HG02763 (cell line): Measurements from ENCODE around the gene MAP3K19.
"Not testable (repeated sequence)": the region's sequence is repeated elsewhere in the genome, so short reads cannot be mapped to it uniquely, and the experiment has no call there.

Experiments used
- ATAC-seq: cut with Tn5 transposase; IDR thresholded peaks from one replicate; pipeline ENCODE4 v1.9.1; 2021; ENCODE audit warnings: mild to moderate bottlenecking, moderate library complexity; ENCODE audit not compliant: unreplicated experiment

The MAP3K19 gene, protein sequence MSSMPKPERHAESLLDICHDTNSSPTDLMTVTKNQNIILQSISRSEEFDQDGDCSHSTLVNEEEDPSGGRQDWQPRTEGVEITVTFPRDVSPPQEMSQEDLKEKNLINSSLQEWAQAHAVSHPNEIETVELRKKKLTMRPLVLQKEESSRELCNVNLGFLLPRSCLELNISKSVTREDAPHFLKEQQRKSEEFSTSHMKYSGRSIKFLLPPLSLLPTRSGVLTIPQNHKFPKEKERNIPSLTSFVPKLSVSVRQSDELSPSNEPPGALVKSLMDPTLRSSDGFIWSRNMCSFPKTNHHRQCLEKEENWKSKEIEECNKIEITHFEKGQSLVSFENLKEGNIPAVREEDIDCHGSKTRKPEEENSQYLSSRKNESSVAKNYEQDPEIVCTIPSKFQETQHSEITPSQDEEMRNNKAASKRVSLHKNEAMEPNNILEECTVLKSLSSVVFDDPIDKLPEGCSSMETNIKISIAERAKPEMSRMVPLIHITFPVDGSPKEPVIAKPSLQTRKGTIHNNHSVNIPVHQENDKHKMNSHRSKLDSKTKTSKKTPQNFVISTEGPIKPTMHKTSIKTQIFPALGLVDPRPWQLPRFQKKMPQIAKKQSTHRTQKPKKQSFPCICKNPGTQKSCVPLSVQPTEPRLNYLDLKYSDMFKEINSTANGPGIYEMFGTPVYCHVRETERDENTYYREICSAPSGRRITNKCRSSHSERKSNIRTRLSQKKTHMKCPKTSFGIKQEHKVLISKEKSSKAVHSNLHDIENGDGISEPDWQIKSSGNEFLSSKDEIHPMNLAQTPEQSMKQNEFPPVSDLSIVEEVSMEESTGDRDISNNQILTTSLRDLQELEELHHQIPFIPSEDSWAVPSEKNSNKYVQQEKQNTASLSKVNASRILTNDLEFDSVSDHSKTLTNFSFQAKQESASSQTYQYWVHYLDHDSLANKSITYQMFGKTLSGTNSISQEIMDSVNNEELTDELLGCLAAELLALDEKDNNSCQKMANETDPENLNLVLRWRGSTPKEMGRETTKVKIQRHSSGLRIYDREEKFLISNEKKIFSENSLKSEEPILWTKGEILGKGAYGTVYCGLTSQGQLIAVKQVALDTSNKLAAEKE (N-terminal part only)

DNA sequence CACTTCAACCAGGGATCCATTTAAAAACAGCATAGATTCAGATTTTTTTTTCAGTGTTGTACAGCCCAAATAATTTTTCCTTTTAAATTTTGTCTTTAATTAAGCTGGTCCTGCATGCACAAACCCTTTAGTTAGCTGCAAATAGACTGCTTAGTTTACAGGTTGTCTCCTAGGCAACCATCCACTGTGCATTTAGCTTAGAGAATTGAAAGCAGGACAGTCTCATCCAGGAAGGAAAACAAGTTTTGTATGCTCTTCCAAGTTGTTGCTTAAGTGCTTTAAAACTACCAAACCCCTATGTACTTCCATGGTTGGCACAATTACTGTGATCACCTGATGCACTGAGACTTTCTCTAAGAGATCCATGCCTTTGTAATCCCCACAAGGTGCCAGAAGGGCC lies at the start of gene MAP3K19:
MAP3K19 (minus strand) TSS at position 148 of the 400 bp plus-strand sequence. CDS start 22,800 bp downstream, outside the sequence.
- no peak for ATAC-seq

DNA sequence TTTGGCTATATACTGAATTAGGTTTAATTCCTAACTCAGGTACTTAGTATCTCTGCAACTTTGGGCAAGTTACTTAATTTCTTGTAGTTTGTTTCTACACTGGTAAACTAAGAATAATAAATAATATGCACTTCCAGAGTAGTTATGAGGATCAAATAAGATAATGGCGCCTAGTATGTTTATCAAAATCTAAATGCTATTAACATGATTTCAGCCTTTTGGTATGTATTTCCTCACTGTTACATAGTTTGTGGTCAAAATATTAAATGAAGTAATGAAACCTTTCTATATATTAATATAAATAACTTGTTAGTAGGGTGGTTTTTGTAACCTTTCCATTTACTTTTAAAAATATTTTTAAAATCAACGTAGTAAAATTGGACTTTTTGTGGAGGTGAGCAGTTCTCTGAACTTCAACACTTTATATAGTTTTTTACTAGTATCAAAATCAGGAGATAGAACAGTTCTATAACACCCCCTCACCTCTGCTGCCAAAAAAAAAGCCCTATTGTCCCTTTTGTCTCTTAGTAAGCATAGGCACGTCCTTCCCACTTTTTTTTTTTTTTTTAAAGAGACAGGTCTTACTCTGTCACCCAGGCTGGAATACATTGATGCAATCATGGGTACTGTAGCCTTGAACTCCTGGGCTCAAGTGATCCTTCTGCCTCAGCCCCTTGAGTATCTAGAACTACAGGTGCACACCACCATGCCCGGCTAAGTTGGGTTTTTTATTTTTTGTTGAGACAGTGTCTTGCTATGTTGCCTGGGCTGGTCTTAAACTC lies 49.6 kb upstream of the MAP3K19 start:
- no peak for ATAC-seq

DNA sequence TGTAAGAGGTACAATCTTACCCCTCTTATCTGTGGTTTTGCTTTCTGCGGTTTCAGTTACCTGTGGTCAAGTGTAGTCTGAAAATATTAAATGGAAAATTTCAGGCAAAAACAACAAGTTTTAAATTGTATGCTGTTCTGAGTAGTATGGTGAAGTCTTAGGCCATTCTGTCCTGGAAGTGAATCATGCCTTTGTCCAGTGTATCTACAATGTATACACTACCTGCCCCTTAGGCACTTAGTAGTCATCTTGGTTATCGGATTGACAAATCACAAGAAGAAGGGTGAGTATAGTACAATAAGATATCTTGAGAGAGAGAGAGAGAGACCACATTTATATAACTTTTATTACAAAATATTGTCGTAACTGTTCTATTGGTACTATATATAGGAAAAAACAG lies 48.3 kb upstream of the MAP3K19 start:
- no peak for ATAC-seq

DNA sequence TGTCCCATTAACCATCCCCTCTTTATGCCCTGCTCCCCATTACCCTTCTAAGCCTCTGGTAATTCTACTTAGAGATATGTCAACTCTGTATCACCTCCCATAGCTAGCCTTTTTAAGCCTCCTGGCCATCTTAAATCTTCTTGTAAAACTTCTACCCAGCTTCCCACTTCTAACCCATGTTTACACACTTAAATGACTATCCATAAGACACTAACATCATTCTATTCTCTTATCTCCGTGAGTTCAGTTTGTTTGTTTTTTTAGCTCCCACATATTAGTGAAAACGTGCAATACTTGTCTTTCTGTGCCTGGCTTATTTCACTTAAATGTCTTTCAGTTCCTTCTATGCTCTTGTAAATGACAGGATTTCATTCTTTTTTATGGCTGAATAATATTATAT lies 47.3 kb upstream of the MAP3K19 start:
- ATAC-seq, result no peak

DNA sequence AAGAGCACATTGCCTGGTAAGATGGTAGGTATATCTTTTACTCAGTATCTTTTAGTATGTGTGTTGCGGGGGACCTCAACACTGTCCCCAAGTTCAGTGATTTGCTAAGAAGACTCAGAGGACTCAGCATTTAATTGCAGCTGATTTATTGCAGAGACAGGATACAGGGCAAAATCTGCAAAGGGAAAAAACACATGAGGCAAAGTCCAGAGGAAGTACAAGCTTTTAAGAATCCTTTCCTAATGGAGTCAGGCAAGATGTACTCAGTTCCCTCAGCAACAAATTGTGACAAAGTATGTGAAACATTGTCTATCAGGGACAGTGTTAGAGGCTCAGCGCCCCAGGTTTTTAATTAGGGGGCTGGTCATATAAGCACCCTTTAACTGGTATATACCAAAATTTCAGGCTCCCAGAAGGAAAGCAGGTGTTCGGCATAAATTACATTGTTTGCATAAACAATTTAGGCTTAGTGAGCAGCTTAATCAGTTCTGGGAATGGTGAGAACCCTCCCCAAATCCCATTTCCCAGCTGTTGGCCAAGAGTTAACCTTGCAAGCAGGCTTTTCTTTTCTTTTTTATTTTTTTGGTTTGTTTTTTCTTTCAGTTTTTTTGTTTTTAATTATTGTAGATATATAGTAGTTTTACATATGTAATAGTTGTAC lies 46.6 kb upstream of the MAP3K19 start:
- ATAC-seq, result no peak

DNA sequence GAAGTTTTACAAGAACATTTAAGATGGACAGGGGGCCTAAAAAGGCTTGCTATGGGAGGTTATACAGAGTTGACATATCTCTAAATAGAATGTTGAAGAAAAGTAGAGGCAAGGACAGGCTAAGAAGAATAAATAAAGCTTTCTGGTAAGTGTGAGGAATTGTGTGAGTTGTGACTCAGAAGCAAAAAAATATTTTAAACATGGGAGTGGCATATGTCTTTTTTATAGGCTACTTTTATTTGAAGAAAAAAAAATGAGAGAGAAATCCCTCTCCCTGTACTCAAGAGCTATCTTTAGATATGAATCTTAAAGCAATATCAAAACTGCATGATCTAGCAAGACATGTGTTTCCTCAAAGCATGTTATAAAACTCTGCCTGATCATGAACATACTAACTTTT lies 45.9 kb upstream of the MAP3K19 start:
- no peak for ATAC-seq

DNA sequence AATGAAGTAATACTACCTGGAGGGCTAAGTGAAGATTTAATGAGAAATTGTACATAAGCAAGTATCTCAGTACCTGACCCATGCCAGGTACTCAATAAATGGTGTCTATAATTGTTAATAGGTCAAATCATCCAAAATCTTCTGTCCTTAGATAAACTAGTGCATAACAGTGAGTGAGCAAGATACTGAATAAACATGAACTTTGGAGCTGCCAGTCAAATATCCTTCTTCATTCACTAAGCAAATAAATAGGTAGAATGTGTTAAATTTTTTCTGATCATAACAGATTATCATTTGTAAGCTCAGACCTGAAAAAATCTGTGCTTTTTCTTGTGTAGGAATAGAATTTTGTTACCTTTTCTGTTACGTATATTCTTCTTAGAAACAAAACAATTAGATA lies 44.4 kb upstream of the MAP3K19 start:
- ATAC-seq, result no peak

DNA sequence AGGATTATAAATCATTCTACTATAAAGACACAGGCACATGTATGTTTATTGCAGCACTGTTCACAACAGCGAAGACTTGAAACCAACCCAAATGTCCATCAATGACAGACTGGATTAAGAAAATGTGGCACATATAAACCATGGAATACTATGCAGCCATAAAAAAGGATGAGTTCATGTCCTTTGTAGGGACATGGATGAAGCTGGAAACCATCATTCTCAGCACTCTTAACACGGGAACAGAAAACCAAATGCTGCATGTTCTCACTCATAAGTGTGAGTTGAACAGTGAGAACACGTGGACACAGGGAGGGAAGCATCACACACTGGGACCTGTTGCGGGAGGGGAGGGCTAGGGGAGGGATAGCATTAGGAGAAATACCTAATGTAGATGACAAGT lies 42.4 kb upstream of the MAP3K19 start:
- not testable (repeated sequence) for ATAC-seq

DNA sequence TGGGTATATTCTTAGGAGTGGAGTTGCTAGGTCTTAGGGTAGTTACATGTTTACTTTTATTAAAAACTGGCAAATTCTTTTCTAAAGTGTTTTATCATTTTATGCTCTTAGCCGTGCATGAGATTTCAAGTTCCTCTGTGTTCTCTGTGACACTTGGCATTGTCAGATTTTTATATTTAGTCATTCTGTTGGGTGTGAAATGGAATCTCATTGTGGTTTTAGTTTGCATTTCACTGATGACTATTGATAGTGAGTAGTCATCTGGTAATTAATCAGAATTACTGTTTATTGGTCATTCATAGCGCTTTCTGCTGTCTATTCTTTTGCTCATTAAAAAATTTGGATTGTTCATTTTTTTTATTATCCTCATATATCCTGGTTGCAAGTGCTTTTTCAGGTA lies 39.0 kb upstream of the MAP3K19 start:
- ATAC-seq, result no peak

DNA sequence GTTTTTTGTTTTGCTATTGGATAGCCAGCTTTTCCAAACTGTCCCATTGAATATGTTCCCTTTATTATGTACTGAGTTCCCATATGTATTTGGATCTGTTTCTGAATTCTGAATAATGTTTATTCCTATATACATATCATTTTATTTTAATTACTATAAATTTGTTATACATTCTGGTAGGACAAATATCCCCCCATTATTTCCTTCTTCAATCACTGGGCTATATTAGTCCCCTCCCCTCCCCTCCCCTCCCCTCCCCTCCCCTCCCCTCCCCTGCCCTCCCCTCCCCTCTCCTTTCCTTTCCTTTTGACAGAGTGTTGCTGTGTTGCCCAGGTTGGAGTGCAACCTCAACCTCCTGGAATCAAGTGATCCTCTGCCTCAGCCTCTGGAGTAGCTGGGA lies 31.2 kb upstream of the MAP3K19 start:
- ATAC-seq, result no peak

DNA sequence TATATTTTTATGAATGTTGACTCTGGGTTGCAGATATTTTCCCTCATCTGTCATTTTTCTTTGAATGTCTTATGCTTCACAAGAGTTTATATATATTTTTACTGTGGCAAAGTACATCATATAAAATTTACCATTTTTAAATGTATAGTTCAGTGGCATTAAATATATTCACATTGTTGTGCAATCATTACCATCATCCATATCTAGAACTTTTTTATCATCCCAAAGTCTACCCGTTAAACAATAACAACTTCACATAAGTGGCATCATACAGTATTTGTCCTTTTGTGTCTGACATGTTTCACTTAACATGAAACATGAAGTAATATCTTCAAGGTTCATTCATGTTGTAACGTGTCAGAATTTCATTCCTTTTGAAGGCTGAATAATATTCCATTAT lies 29.3 kb upstream of the MAP3K19 start:
- no peak for ATAC-seq

DNA sequence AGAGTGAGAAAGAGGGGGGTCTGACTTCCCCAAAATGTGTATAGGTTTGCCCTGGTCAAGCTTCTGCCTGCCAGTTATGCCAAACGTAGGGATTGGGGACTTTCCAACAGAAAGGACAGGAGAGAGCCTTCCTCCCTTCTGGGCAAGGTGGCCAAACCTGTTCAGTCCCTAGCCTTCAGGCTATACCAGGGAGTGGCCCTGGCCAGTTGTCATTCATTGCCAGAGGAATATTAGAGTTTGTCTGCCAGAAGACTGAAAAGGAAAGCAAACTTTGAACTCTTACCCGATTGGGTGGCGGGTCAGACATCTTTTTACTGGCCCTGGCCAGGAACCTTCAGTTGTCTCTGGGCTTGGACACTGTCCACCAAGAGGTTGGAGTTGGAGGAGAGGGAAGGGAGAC lies 27.0 kb upstream of the MAP3K19 start:
- ATAC-seq, result no peak

DNA sequence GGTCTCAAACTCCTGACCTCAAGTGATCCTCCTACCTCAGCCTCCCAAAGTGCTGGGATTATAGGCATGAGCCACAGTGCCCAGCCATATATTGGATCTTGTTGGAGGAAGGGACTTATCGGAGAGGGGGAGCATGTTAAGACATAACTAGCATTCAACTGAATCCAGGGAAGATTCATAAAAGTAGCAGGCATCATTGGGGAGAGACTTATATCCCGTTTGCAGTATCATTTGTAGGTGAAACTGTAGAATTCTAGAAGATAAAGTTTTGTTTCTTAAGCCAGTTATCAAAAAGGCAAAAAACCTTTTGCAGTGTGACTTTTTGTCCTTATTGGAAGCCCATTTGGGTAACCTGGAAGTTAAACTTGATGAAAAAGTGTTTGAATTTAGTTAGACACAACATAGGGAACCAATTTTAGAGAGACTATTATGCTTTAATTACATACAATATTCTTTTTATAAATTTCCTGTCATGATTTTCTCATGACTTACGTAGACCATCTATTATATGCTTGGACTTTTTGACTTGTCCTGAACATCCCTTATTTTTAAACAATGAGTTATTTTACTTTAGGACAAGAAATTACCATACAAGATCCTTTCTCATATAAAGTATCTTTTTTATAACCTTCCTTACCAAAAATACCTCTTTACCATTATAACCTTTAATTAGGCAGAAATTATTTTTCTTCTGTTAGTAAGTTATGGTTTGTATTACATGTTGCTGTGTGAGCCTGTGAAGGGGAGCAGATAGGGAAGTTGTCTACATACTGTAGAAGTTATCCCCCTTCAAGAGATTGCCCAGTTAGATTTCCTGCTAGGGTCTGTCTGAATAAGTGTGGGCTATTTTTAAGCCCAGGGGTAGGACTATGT lies 25.1 kb upstream of the MAP3K19 start:
- ATAC-seq, result no peak

DNA sequence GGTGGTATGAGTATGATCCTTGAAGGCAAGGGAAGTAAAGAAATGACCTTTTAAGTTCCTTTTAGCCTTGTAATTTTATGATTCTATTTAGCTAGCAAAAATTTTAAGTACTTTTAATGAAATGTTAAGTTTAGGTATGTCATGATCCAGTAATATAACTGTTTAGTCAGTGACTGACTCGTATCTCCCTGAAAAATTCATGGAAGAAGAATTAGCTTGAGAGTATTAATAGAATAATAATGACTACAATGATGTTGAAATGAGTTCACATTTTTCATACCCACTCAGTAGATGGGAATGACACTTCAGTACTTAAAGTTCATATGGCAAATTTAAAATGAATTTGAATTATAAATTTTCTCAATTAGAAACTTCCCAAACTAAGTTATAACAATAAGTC lies 19.5 kb upstream of the MAP3K19 start:
- ATAC-seq, result no peak

DNA sequence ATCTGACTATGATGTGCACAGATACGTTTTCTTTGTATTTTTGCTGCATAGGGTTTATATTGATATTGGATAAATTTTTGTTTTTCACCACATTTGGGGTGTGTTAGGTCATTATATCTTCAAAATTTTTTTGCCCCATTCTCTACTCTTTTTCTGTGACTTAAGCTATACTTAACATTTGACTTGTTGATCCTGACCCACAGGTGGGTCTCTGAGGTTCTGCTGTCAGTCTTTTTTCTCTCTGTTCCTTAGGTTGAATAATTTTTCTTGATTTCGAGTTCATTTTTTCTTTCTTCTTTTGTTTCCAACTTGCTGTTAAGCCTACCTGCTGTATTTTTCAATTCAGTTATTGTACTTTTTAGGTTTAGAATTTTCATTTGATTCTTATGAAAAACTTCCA lies 16.9 kb upstream of the MAP3K19 start:
- no peak for ATAC-seq

DNA sequence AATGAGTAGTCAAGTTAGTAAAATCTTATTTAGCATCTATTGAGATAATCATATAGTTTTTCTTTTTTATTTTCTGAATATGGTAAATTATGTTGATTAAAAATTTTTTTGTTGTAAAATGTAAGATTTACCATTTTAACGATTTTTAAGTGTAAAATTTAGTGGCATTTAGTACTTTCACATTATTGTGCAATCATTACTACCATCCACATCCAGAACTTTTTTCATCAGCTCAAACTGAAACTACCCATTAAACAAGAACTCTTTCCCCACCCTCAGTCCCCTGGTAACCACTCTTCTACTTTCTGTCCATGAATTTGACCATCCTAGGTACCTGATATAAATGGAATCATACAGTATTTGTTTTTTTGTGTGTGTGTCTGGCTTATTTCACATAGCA lies 16.0 kb upstream of the MAP3K19 start:
- ATAC-seq, result no peak

DNA sequence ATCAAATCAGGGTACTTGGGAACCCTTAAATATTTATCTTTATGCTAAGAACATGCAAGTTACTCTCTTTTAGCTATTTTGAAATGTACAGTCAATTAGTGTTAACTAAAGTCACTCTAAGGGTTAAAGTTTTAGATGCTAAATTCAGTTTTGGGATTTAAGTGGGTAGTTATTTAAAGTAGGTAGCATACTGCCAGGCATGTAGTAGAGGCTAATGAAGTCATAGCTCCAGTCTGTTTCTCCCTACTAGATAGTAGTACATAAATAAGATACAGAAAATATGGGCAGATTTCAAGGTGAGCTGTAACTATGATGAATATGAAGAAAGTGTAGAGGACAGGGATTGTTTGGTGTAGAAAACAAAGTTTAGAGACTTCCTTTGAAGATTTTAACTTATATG lies 12.3 kb upstream of the MAP3K19 start:
- no peak for ATAC-seq

DNA sequence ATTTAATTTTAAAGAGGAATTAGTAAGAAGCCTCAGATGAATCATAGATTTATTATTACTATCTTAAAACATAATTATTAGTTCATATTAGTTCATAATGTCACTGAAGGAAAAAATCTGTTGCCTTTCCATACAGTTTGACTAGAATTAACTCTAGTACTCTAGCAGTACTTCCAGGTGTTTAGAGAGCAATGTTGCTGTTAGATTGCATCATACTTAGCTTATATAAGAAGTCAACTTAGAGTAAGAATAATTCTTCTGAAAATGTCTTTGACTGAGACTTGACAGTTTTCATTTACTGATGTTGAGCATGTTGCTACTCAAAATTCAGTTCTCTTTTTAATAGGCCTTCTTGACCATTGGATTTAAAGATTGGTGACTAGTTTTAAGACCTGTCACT lies 9.5 kb upstream of the MAP3K19 start:
- ATAC-seq, result no peak

DNA sequence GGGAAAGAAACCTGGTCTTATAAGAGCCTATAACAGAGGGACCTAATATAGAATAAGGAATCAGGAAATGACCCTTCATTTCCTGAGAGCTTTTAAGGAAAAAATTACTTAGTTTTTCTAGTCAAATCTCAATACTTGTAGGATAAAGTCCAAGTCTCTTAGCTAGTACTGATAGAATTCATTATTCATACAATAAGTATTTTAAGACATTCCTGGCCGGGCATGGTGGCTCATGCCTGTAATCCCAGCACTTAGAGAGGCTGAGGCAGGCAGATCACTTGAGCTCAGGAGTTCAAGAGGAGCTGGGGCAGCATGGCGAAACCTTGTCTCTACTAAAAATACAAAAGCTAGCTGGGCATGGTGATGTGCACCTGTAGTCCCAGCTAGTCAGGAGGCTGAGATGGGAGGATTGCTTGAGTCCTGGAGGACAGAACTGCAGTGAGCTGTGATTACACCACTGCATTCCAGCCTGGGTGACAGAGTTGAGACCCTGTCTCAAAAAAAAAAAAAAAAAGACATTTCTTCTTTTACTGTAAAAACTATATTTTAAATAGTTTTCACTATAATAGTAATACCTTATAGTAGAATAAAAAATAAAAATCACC lies 8.0 kb upstream of the MAP3K19 start:
- no peak for ATAC-seq
